ENCODE measurements around the gene ZC2HC1B.

DNA sequence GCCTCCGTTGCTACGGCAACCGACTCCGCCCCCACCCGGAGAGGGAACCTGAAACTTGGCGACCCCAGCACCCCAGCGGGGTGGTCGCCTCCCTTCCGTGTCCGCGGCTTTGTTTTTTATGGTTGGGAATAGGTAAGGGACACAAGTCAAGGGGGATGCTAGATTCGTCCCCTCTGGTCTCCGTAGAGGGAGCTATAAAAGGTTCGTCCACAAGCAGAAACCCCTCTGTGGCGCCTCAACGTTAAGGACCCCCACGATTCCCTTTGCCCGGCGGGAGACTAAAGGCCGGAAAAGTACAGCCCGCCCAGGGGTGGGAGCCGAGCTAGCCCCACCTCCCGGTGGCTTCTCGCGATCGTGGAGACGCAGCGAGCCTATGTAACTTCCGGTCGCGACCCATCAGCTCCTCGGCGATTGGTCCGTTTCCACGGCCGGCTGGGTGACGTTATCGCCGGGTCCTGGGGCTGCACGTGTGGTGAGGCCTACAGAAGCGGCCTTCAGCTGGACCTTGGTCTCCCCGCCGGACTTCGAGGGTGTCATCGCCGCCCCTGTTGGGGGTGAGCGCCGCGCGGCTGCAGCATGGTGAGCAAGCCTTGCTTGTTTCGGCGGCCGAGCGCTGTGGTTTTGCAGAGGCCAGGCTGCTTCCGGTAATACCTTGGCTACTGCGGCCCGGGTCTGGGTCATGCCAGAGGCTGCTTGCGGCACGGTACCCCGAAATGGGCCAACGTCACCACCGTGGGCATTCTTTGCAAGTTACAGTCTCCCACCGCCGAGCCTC, 21.2 kb upstream of the ZC2HC1B start, which contains the start of gene LTV1:
- TF ChIP-seq, protein P1, sequence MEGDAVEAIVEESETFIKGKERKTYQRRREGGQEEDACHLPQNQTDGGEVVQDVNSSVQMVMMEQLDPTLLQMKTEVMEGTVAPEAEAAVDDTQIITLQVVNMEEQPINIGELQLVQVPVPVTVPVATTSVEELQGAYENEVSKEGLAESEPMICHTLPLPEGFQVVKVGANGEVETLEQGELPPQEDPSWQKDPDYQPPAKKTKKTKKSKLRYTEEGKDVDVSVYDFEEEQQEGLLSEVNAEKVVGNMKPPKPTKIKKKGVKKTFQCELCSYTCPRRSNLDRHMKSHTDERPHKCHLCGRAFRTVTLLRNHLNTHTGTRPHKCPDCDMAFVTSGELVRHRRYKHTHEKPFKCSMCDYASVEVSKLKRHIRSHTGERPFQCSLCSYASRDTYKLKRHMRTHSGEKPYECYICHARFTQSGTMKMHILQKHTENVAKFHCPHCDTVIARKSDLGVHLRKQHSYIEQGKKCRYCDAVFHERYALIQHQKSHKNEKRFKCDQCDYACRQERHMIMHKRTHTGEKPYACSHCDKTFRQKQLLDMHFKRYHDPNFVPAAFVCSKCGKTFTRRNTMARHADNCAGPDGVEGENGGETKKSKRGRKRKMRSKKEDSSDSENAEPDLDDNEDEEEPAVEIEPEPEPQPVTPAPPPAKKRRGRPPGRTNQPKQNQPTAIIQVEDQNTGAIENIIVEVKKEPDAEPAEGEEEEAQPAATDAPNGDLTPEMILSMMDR (IDR thresholded peaks at IDR 0.05), result peak in 1 of 5 experiments; percentile 3
- TF ChIP-seq POLR2A (IDR thresholded peaks at IDR 0.05) (peak; percentile 74), EP300 (IDR thresholded peaks at IDR 0.05; ENCODE audit: low read depth) (no peak), POLR2AphosphoS5 (IDR thresholded peaks at IDR 0.05) (peak; percentile 47 to 81 (median 77))

Measured in transverse colon (tissue), 4 donors.